GM12878 (cell line): ENCODE data around the gene ABHD14A. TPM values are rescaled to one million over a fixed set of nuclear protein-coding genes. Genes with fewer than 3 reads are reported as not detected.

ENCODE experiments used
- ATAC-seq: fragments of 200-7000 bp; cut with Tn5 transposase; 3 replicates; pipeline ENCODE4 v1.9.1; 2020; ENCODE audit warnings: mild to moderate bottlenecking, moderate library complexity
- BruUV-seq: library from RNA; stranded (reverse); fragments of 400-500 nt; replicated peaks from 2 replicates; lab custom pipeline; 2021; lab: Mats Ljungman, UMichigan
- CTCF ChIA-PET: fragments of 300-600 bp; sonication (Branson Sonifier 250); formaldehyde crosslinking; extraction: SDS; loops from one replicate; lab custom pipeline; 2021; ENCODE audit warnings: inconsistent platforms; lab: Yijun Ruan, JAX
- POLR2A ChIA-PET: fragments of 350-600 bp; formaldehyde crosslinking; extraction: SDS; loops from one replicate; lab custom pipeline; 2021; ENCODE audit warnings: inconsistent platforms; lab: Charles Lee
- RAD21 ChIA-PET: fragments of 300-600 bp; sonication (Branson Sonifier 250); formaldehyde crosslinking; loops from one replicate; lab custom pipeline; 2023; ENCODE audit warnings: antibody characterized with exemption; ENCODE audit not compliant: unreplicated experiment; lab: Charles Lee
- SMC1A ChIA-PET: fragments of 300-600 bp; sonication (Branson Sonifier 250); formaldehyde crosslinking; loops from one replicate; lab custom pipeline; 2023; ENCODE audit not compliant: unreplicated experiment, uncharacterized antibody; lab: Charles Lee
- DNase-seq: peaks from one replicate; pipeline ENCODE4 v3.0.0-alpha.2; 2011; ENCODE audit warnings: low read depth, low spot score
- FAIRE-seq: peaks from 3 replicates; lab custom pipeline; 2011; peaks lifted over from hg19 to GRCh38; lab: Jason Lieb, UNC
- H2AFZ ChIP-seq: 2 replicates; pipeline ENCODE4 v1.6.0; 2011; ENCODE audit warnings: low read depth, low read length, control low read depth; ENCODE audit not compliant: control insufficient read depth
- H3K27ac ChIP-seq: 2 replicates; pipeline ENCODE4 v1.5.1; 2011; ENCODE audit warnings: control low read depth; ENCODE audit not compliant: control insufficient read depth, insufficient read depth
- H3K27me3 ChIP-seq, 2 experiments: replicated peaks in 1 of 2; 2 replicates each; pipeline versions ENCODE4 v1.6.0 to v1.6.1; 2011; ENCODE audit warnings: low read length in 1 of 2; ENCODE audit not compliant: control insufficient read depth in 2 of 2, insufficient read depth in 2 of 2
- H3K36me3 ChIP-seq, 2 experiments: 2 replicates each; pipeline ENCODE4 v1.5.1; 2011; ENCODE audit warnings: low read length in 1 of 2; ENCODE audit not compliant: control insufficient read depth in 2 of 2, insufficient read depth in 2 of 2
- H3K4me1 ChIP-seq: 2 replicates; pipeline ENCODE4 v1.6.1; 2011; ENCODE audit warnings: mild to moderate bottlenecking, low read length, moderate library complexity, mixed read lengths; ENCODE audit not compliant: control insufficient read depth, insufficient read depth
- H3K4me2 ChIP-seq: 2 replicates; pipeline ENCODE4 v1.6.0; 2011; ENCODE audit warnings: control low read depth; ENCODE audit not compliant: control insufficient read depth, insufficient read depth
- H3K4me3 ChIP-seq: fragments of 200-600 bp; sonication (generic); 2 replicates; pipeline ENCODE4 v1.5.1; 2016
- H3K79me2 ChIP-seq: 2 replicates; pipeline ENCODE4 v1.6.0; 2011; ENCODE audit warnings: low read length; ENCODE audit not compliant: control insufficient read depth, insufficient read depth
- H3K9ac ChIP-seq: 2 replicates; pipeline ENCODE4 v1.8.0; 2011; ENCODE audit warnings: low read length, control low read depth, mixed read lengths; ENCODE audit not compliant: control insufficient read depth, insufficient read depth
- H3K9me3 ChIP-seq: replicated peaks from 3 replicates; pipeline ENCODE4 v1.5.1; 2011; ENCODE audit warnings: mild to moderate bottlenecking, low read length; ENCODE audit not compliant: control insufficient read depth, insufficient read depth
- H4K20me1 ChIP-seq: 2 replicates; pipeline ENCODE4 v1.6.0; 2011; ENCODE audit not compliant: control insufficient read depth, insufficient read depth
- BHLHE40 ChIP-seq, 2 experiments: fragments of 450-650 bp in 1 of 2; IDR thresholded peaks; 2 replicates each; pipeline ENCODE4 v1.6.1; 2011 to 2017; ENCODE audit warnings: low read depth in 2 of 2, borderline replicate concordance in 1 of 2, improper control_type of control experiment in 1 of 2, low read length in 1 of 2, mild to moderate bottlenecking in 1 of 2
- CBFB ChIP-seq: IDR thresholded peaks from 2 replicates; pipeline ENCODE4 v1.6.1; 2016; ENCODE audit warnings: antibody characterized with exemption, low read depth
- LARP7 ChIP-seq: fragments of 450-650 bp; IDR thresholded peaks from 2 replicates; pipeline ENCODE4 v1.6.1; 2017; ENCODE audit warnings: mild to moderate bottlenecking
- MYB ChIP-seq: fragments of 150-350 bp; IDR thresholded peaks from 2 replicates; pipeline ENCODE4 v1.6.1; 2014; ENCODE audit warnings: mild to moderate bottlenecking, low read depth, low read length, borderline replicate concordance
- TAF1 ChIP-seq: IDR thresholded peaks from 2 replicates; pipeline ENCODE4 v1.6.1; 2011; ENCODE audit warnings: mild to moderate bottlenecking, low read depth, low read length, borderline replicate concordance
- WGBS: methylation state at CpG from one replicate; pipeline ENCODE4 v1.1.6; 2016; ENCODE audit warnings: low lambda C conversion rate; ENCODE audit not compliant: insufficient replicate concordance, insufficient coverage; ENCODE audit errors: missing lambda C conversion rate; 5-methylcytosine and 5-hydroxymethylcytosine counted together
- in situ Hi-C: fragments of 300-500 bp; cut with MboI; formaldehyde crosslinking; loops from 9 replicates; pipeline ENCODE4 v1.14.3; 2018; ENCODE audit warnings: mixed read lengths
- intact Hi-C: fragments of 100-400 bp; cut with micrococcal nuclease; formaldehyde crosslinking; loops from one replicate; pipeline ENCODE4 v1.14.2; 2022; ENCODE audit not compliant: unreplicated experiment
- polyA plus RNA-seq, 11 experiments: library from polyadenylated mRNA; depleted of rRNA in 4 of 11; unstranded in 6 of 11; stranded (reverse) in 5 of 11; fragments of >200 nt; fragmentation: Nextera tagmentation in 4 of 11; fragmentation: Illumina TruSeq in 1 of 11; extraction: Ambion mirVana in 4 of 11; extraction: Trizol in 1 of 11; gene quantifications; 1 replicate in 1 of 11; 2 replicates in 10 of 11; pipeline versions ENCODE4 v1.2.1 to v1.2.3, GENCODE V29; 2011 to 2016; ENCODE audit warnings: inconsistent platforms in 2 of 11, missing spikeins in 2 of 11, low read depth in 1 of 11
- total RNA-seq, 4 experiments: library from RNA; depleted of rRNA in 3 of 4; stranded (reverse); fragments of >200 nt in 3 of 4; fragmentation: Illumina TruSeq in 1 of 4; extraction: Trizol in 1 of 4; gene quantifications; 2 replicates each; pipeline versions ENCODE4 v1.2.1 to v1.2.3, GENCODE V29; 2013 to 2021
- TF ChIP-seq, protein P1 (sequence below): IDR thresholded peaks from 2 replicates; pipeline ENCODE4 v1.6.1; 2011; ENCODE audit warnings: borderline replicate concordance, low read depth, mild to moderate bottlenecking, moderate library complexity, mixed read lengths, low read length; ENCODE audit not compliant: insufficient read depth; ENCODE audit errors: extremely low read length

ABHD14A gene
- total and polyA plus RNA-seq, 10 of the 15 experiments (the other 5 are each of a cell fraction or from before 2014, with no cell fraction given): 1.2 to 27.0 (median 7.9) TPM

DNA sequence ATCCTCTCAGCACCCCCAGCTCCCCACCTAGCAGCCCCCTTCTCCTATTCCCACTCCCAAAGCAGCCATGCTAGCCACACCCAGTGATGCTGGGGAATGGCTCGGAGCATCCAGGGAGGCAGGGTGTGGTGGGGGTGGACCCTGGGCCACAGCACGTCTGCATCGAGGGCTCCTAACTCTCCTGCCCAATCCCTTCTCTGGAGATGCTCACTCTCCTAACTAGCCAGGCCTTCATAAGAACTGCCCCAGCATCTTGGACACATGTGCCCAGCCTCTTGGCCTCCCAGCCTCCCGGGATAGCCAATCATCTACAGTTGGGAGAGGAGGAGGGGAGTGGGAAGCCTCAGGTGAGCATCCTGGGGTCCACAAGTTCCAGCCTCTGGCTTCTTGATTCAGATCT is 10.3 kb upstream of the ABHD14A start:
- BruUV-seq: no TSS peak
- Histone ChIP-seq H2AFZ (no peak overlapping the region), H4K20me1 (no peaks in the 10 kb centered on the region), H3K79me2 (no peaks in the 10 kb centered on the region), H3K36me3 (no peaks in the 10 kb centered on the region), H3K4me2 (no peak overlapping the region), H3K4me1 (peaks cover 6% of the 10 kb centered on the region; the same call in 1 of the 2 replicates), H3K9ac (no peak overlapping the region), H3K27me3 (no peaks in the 10 kb centered on the region; a peak in 2 of 4 replicates), H3K4me3 (no peak overlapping the region), H3K27ac (no peak overlapping the region), H3K9me3 (no peaks in the 10 kb centered on the region)
- ChIA-PET SMC1A (interaction anchor here (1.2 to 1.5 kb wide), 2 partner anchors 11 to 14 kb away, joined by 3 to 4 read pairs; partner anchors contain the start of gene ABHD14A), RAD21 (no interaction called here), POLR2A (no interaction called here), CTCF (interaction anchor here (1.3 to 1.5 kb wide), 2 partner anchors 9 to 23 kb away, joined by 4 to 6 read pairs; partner anchors contain the start of genes ABHD14B and RRP9)
- in situ Hi-C loops (no loop called here), intact Hi-C loops (no loop called here)
- TF ChIP-seq CBFB (no peak), TAF1 (no peak), LARP7 (no peak), BHLHE40 (IDR thresholded peaks at IDR 0.05; ENCODE audit: borderline replicate concordance in 1 of 2, low read depth in 2 of 2, low read length in 1 of 2) (no peak)
- FAIRE-seq: no peak
- no peak for DNase-seq
- 43% methylated on average over 4 of the region's 4 CpGs for WGBS
- no peak for ATAC-seq

DNA sequence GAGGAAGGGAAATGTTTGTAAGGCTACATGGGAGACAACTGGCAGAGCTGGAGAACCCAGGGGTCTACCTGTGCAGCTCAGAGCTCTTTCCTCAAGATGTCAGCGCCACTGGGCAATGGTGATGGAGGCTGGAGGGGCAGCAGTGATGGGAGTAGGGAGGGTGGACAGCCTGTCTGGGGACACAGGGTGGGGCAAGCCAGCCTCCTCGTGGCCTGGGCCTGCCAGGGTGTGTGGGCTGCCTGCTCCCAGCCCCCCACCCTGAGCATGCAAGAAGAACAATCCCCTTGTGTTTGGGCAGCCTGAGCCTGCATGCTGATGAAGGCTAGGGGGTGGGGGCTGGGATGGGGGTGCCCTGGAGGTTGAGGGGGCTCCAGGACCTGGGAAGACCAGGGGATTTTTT is 8.8 kb upstream of the ABHD14A start:
- WGBS: 55% methylated on average over 2 of the region's 2 CpGs
- DNase-seq: no peak
- Histone ChIP-seq H2AFZ (no peak overlapping the region), H3K4me3 (no peak overlapping the region), H3K36me3 (no peaks in the 10 kb centered on the region), H3K4me1 (peaks cover 6% of the 10 kb centered on the region; the same call in 1 of the 2 replicates), H4K20me1 (no peaks in the 10 kb centered on the region), H3K79me2 (no peaks in the 10 kb centered on the region), H3K9me3 (no peaks in the 10 kb centered on the region), H3K4me2 (no peak overlapping the region), H3K27me3 (no peaks in the 10 kb centered on the region; a peak in 2 of 4 replicates), H3K9ac (no peak overlapping the region), H3K27ac (no peak overlapping the region)
- CTCF ChIA-PET: interaction anchor here (1.0 to 1.5 kb wide), 2 partner anchors 8 to 25 kb away, joined by 3 to 4 read pairs; partner anchors contain the start of genes ABHD14B and RRP9
- TF ChIP-seq MYB: no peak
- TF ChIP-seq, protein P1, sequence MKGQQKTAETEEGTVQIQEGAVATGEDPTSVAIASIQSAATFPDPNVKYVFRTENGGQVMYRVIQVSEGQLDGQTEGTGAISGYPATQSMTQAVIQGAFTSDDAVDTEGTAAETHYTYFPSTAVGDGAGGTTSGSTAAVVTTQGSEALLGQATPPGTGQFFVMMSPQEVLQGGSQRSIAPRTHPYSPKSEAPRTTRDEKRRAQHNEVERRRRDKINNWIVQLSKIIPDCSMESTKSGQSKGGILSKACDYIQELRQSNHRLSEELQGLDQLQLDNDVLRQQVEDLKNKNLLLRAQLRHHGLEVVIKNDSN: no peak
- intact Hi-C loops (no loop called here), in situ Hi-C loops (no loop called here)
- ATAC-seq: no peak
- SMC1A ChIA-PET: no interaction called here
- no TSS peak for BruUV-seq
- RAD21 ChIA-PET: no interaction called here
- no peak for FAIRE-seq
- POLR2A ChIA-PET: interaction anchor here (0.7 kb wide), 1 partner anchor 1880 kb away, joined by 3 read pairs; no protein-coding TSS in a partner anchor
